Measurements from ENCODE around the gene THOC7.

DNA sequence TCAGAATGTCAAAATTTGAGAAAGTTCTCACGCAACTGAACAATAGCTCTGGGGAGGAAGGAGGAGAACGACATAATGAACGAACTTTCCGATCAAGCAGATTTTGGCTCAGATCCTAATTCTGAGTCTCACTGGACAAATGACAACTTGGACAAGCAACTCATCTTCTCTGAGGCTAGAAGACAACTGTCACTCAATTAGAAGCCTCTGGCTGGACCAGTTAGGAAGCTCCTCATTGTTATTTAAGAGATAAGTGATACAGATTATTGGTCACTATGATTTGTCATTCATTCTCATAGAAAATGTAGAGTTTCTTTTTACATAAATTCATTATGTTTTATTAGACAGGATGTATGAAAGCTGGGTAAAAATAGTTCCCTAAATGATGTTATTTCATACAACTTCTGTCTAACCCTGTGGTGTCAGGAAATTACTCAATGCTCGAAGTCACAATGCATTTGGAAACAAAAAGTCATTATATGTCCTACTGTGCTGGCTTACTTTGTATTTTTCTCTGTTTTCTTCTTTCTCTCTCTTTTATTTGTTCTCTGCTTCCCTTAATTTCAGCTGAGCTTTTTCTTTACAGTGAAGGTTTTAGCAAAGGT is 55.5 kb downstream of the THOC7 start:
- TF ChIP-seq, protein P1, sequence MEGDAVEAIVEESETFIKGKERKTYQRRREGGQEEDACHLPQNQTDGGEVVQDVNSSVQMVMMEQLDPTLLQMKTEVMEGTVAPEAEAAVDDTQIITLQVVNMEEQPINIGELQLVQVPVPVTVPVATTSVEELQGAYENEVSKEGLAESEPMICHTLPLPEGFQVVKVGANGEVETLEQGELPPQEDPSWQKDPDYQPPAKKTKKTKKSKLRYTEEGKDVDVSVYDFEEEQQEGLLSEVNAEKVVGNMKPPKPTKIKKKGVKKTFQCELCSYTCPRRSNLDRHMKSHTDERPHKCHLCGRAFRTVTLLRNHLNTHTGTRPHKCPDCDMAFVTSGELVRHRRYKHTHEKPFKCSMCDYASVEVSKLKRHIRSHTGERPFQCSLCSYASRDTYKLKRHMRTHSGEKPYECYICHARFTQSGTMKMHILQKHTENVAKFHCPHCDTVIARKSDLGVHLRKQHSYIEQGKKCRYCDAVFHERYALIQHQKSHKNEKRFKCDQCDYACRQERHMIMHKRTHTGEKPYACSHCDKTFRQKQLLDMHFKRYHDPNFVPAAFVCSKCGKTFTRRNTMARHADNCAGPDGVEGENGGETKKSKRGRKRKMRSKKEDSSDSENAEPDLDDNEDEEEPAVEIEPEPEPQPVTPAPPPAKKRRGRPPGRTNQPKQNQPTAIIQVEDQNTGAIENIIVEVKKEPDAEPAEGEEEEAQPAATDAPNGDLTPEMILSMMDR (conservative IDR thresholded peaks at IDR 0.05; ENCODE audit: low read depth, low read length): no peak
- TF ChIP-seq POLR2A (IDR thresholded peaks at IDR 0.05; ENCODE audit: low read depth, low read length) (no peak), SMC3 (IDR thresholded peaks at IDR 0.05; ENCODE audit: low read depth, low read length) (no peak), RFX5 (IDR thresholded peaks at IDR 0.05; ENCODE audit: low read depth, low read length) (no peak), RCOR1 (IDR thresholded peaks at IDR 0.05; ENCODE audit: insufficient replicate concordance, low read length) (no peak), CEBPB (IDR thresholded peaks at IDR 0.05; ENCODE audit: low read depth, low read length) (no peak)
